EL (cell line): Measurements from ENCODE around the gene NGEF.

Experiments used
- DNase-seq: peaks from one replicate; pipeline ENCODE4 v3.0.0-alpha.2; 2016

Gene NGEF

DNA sequence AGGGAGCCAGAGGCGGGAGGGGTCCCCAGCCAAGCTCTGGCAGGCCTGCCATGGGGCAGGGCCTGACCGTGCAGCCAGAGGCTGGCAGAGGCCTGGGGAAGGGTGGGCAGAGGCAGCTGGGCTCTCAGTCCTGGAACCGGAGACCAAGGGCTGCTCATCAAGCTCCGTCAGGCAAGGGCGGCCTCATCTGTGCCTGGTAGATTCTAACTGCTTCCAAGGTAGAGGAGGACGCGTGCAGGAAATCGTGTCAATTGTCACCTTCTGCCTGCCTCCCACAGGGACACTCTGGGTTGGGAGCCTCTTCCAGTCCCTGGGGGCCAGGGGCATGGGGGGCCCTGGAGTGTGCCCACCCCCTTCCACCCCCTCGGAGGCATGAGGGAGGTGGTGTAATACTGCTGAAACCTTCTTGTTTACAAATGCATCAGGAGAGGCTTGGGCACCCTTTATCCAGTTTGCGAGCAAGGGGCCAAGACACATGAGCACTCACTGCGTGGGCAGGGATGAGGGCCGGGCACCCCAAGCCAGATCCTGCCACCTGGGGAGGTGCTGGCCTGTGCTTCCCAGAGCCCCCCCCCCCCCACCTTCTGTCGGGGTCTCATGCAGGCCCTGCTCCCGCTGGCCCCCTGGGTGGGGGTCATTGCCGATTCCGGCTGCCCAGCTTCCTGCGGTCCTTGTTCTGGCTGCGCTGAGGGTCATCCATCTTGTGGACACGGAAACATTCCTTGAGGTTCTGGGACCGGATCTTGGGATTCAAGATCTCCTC lies 134.0 kb downstream of the NGEF start:
- no peak for DNase-seq

DNA sequence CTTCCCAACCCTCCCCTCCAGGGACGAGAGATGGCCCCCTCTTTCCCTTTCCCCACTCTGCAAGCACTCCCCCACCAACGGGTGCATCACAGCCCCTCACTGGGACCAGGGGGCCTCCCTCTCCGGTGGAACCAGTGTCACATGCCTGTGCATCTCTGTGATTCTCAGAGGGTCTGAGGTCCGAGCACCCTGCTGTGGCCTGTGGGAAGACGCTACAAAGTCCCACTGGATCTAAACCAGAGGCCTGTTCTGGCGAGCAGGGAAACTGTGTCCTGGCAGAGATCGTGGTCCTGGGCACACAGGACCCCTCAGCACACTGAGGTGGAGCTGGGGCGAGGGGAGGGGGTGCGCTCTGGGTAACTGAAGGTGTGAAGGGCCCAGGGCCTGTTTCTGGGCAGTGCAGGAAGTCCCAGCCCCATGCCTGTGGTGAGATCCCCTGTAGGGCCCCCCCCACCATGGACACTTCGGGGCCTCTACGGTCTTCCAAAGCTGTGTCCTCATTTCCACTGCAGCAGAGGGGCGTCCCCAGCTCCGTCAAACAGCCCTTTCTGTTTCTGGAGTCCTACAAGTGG lies 135.0 kb downstream of the NGEF start:
- no peak for DNase-seq

- no peak for DNase-seq
Observed at GRCh38 chr2:232876978-232877441, 136.0 kb downstream of the NGEF start.

DNA sequence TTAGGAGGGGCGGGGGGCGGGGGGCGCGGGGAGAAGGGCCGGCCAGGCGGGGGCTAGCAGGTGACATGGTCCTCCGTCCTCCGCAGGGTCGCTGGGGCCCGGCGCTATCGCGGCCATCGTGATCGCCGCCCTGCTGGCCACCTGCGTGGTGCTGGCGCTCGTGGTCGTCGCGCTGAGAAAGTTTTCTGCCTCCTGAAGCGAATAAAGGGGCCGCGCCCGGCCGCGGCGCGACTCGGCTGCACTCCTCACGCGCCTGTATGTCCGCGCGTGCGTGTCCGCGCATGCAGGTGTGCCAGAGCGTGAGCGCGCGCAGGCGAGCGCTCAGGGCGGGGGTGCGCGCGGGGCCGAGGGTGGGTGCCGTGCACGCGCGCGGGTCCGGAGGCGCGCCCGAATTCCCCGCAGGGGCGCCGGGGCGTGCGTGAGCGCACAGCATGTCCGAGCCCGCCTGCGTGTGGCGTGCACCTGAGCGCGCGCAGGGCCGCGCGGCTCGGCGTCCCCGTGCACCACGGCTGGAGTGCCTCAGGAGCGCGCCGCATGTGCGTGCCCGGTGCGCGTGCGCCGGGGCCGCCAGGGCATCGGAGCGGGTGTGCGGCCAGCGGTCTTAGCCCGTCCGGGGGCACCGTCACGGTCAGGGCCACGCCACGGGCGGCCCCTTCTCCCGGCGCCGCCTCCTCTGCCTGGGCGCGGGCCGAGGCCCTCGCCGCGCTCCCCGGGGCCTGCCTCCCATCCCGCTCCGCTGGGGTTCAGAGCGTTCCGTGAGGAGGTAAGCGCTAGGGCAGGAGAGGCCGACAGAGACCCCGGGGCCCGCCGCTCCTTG lies 136.7 kb downstream of the NGEF start:
- DNase-seq = no peak

- DNase-seq = no peak
Observed at GRCh38 chr2:232875256-232876121, 137.6 kb downstream of the NGEF start.

- no peak for DNase-seq
Observed at GRCh38 chr2:232874677-232875223, 138.3 kb downstream of the NGEF start.

GRCh38 chr2:232873909-232874641 lies 139.0 kb downstream of the NGEF start:
- no peak for DNase-seq

GRCh38 chr2:232873292-232873908 lies 139.7 kb downstream of the NGEF start:
- no peak for DNase-seq

DNA sequence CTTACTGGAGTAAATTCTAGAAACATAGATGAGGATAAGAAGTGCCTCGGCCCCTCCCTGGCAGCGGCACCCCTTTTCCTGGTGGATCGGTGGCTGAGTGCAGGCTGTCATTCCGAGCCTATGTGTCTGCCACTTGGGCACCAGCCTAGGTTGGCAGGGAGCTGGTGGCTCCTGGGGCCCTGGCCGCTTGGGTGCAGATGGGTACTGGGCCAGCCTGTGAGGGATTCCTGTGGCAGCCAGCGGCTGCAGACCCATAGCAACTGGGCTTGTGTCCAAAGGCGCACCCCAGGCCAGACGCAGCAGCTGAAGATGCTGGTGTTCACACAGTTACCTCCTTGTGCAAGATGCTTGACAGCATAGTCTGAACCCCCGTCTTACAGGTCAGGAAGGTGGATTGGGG lies 140.2 kb downstream of the NGEF start:
- no peak for DNase-seq

DNA sequence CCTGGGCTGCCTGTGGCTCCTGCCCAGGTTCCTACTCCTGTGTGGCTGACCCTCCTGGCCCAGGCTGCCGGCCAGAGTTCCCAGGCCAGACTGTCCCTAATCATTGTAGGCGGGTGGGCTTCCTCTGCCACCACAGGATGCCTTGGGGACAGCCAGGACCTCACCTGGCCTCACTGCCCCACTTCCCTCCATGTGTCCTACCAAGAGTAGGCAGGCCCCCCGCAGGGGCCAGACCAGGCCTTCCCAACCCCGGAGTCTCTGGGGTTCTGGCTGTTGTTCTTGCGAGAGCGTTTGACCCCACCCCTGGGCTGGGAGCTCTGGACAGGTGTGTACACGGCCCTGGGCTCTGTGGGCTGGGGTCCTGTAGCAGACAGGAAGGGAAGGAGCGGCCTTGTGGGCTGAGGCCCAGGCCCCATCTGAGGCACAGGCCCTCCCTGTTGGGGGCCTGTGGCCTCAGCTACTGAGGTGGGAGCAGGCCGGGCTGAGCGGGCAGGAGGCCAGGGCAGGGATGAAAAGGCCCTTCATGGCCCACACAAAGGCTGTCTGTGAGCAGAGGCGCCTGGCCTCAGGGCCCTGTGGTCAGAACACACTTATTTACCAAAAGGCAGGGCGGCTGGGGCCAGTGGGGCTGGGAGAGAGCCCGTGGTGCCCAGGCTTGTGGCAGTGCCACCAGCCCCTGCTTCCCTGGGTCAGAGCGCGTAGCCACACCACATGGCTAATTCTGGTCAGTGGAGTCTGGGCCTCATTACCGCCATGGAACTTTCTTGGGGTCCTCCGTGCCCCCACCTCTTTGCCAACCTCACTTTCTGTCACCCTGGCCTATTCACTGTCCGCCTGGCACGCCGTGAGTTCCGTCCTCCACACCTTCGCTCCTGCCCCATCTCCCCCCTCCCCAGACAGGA lies 141.0 kb downstream of the NGEF start:
- DNase-seq = no peak

GRCh38 chr2:232871418-232871834 lies 141.6 kb downstream of the NGEF start:
- DNase-seq = no peak

DNA sequence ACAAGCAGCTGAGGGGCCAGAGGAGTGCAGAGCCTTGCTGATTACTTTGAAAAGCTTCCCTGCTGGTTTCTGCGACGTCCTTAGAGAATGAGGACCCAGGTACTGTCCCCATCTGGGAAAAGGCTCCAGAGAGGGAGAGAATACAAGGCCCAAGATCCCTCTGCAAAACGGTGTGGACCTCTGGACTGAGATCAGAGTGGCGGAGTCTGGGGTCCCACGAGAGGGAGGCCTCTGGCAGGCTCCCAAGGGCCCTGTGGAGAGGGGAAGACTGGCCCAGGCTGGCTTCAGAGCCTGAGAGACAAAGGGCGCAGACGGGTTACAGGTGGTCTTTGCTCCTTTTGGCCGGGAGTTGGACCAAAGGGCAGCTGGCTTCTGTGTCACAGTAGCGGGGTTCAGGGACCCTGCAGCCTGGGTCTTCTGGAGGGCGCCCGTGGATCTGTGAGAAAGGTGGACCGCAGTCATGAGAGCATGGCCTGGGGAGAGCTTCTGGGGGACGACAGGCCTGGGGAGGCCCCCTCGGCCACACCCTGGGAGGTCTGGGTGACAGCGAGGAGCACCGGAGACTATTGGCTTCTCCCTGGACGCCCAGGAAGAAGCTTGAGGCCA lies 142.2 kb downstream of the NGEF start:
- DNase-seq = no peak

- DNase-seq = no peak
Observed at GRCh38 chr2:232870018-232870765, 142.9 kb downstream of the NGEF start, which contains the start of gene SNORC. SNORC (plus strand) TSS chr2:232870264; CDS start chr2:232870342, 78 bp downstream.

DNA sequence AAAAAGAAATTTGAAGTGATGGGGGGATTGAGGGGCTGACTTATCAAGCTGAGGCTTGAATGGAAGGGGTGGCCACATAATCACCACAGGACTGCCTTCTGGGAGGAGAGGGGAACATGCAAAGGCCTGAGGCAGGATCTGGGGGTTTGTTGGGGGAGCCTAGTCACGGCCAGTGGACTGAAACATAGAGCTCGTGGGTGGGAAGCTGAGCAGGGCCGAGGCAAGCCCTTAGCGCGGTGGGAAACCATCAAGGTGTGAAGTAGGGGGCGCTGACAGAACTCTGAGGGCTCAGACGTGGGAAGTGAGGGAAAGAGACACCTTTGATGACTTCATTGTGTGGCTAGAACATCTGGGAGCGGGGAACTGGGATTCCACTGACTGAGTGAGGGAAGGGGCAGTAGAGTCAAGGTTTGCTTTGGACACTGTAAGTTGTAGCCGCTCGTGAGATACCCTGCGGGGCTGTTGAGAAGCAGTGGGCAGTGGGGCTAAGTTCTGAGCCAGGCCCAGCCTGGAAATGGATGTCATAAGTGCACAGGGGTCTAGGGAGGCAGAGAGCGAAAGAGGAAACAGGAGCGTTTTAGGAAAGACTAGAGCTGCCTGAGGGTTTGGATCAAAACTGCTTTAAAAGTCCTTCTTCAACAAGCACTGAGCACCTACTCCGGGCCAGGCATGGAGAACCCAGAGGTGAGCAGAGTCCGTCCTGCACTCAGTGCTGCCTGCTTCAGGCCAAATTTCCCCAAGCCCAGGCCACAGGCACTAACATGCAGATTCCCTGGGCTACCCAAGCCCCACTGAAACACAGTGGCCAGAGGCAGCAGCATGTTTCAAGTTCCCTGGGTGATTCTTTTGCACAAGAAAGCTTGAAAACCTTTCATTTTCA lies 143.7 kb downstream of the NGEF start:
- no peak for DNase-seq

GRCh38 chr2:232866104-232866503 lies 147.0 kb downstream of the NGEF start:
- no peak for DNase-seq

DNA sequence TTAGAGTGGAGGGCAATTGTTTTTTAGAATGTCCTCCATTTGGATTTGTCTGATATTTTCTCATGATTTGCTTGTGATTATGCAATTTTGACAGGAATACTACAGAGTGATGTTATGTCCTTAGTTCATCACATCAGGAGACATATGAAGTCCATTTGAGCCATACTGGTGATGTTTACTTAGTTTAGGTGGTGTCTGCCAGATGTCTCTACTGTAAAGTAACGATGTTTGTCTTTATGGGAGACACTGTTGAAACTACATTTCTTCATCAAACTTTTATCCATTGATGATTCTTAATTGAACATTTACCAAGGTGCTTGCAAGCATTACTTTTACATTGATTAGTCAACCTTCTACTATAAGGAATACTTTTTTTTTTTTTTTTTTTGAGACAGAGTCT lies 147.9 kb downstream of the NGEF start:
- DNase-seq = no peak

DNA sequence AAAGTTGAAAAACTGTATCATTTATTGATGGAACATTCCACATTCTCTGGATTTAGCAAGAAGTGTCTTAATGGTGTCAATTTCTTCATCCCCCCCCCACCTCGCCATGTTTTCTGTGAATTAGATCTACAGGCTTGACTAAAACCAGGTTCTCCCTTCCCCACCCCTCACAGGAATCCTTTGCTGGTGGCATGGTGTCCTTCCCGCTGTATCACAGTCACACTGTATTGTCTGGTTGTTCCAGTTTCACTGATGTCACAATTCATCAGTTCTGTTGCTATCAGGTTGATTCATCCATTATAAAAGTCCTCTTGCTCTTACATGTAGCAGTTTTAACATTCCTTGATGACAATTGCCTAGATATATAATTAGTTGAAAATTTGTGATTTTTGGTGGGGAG lies 149.1 kb downstream of the NGEF start:
- no peak for DNase-seq

- DNase-seq = no peak
Observed at GRCh38 chr2:232861353-232861752, 151.7 kb downstream of the NGEF start.
